IPS-NIHi7 (cell line): Measurements from ENCODE around the gene RNF26.

Experiments
- DNase-seq: peaks from one replicate; pipeline ENCODE4 v3.0.0; 2012; ENCODE audit warnings: mixed read lengths; ENCODE audit errors: extremely low spot score

RNF26 gene

DNA sequence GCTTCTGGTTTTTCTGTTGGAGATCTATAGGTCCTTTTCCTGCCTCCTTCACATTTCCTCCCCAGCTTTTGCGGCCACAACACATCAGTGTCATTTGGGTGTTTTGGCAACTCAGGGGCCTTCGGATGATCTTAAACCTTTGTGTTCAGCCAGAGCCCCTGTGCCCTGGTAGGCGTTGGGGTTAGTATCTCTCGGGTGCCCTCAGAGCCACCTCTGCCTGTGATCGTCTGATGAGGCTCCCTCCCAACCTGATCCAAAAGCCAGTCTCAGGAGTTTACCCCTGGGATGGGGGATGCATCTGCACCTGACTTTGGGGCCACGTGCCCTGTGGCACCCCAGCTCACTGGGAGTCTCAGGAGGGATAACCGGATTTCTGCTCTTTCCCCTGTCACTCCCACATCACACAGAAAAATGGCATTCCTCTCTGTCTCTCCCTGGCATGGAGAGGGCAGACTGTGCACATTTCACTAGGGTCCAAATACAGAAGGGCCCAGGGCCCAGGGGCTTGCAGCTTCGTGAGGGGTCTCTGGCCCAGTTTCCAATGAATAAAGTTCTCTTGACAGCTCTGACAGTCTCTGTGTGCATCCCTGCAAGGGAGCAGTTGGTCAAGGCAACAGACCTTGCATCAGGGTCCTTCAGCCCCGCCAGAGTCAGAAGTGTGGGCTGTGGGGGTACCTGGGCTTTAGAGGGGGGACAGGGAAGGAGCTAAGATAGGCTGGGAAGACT is 2.6 kb downstream of the RNF26 start:
- no peak for DNase-seq

DNA sequence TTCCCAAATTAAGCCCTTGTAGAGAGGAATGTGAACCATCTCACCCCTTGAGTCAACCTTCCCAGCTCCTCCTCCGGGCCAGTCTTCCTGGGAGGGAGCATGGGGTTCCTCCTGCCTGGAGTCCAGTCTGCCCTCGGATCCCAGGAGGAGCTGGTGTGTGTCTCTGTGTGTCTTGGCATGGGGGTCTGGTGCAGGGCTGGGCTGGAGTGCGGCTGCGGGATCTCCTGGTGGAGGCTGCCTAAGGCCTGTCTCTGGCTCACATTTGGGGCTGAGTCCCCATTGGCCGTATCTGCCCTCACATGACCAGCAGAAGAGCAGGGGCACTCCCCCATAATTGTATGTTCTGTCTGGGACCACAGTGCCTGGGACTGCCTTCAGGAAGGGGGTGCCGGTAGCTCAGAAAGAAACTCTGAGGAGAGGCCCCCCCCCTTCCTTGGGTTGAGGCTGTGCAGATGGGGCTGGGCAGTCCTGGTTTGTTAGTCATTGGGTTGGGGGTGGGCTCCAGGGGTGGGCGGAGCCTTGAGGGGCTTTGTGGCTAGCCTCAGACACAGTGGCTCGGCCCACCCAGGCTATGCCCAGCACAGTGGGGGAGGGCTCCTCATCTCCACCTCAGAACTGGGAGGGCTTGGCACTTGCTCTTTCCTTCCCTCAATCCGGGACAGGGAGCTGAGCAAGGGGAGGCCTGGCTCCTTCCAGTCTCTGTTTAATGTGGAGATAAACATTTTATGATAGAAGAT is 3.4 kb downstream of the RNF26 start:
- peak; percentile 75 for DNase-seq

GRCh38 chr11:119338318-119338890 is 4.1 kb downstream of the RNF26 start:
- peak; percentile 84 for DNase-seq

DNA sequence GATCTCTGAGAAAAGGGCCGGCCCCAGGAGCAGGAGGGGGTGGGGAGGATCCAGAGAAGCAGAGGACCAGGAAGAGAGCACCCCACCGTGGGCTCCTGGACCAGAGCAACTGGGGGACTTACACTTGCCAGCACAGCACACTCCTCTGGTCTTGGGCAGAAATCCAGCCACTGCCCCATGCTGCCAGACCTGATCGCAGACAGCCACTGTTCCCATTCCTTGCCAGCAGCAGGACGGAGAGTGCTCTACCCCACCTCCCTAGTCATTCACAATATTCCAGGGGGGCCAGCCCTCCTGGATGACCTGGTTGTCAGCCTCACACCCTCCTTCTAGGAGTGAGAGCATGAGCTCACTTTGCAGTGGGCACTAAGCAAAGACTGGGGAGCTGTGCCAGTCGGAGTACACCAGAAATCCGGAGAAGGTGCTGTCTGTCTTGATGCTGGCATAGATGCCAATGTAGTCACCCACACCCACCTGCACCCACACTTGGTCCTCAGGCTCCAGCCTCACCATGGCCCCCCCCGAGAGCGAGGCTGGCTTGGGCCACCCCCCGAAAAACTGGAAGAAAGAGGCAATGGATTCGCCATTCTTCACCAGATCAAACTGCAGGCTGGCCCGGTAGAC is 4.8 kb downstream of the RNF26 start:
- DNase-seq, result no peak

DNA sequence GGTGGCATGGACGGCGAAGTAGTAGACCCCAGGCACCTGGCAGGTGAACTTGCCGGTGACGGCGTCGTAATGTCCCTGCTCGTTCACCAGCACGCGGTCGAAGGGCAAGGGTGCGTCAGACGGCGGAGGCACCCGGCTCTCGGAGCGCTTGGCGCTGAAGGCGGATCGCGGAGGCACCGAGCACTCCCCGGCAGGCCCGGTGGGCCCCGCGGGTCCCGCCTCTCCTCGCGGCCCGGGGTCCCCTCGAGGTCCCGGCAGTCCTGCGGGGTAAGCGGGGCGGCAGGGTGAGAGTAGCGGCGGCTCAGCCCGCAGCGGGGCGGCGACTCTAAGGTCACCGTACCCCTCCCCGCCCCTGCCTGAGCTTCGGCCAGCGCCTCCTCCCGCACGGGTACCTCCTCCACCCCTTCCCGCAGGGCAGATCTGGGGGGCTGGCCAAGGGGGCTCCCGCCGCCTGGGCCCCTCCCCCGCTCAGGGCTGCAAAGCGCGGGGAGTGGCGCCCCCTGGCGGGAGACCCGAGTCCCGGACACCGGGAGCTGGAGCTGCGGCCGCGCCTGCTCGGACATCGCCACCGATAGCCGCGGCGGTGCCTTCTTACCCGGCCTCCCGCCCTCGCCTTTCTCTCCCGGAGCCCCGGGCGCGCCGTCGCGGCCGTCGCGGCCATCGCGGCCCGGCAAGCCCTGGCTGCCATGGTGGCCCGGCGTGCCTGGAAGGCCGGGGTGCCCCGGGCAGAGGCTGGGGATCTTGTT is 5.4 kb downstream of the RNF26 start:
- peak; percentile 84 for DNase-seq

DNA sequence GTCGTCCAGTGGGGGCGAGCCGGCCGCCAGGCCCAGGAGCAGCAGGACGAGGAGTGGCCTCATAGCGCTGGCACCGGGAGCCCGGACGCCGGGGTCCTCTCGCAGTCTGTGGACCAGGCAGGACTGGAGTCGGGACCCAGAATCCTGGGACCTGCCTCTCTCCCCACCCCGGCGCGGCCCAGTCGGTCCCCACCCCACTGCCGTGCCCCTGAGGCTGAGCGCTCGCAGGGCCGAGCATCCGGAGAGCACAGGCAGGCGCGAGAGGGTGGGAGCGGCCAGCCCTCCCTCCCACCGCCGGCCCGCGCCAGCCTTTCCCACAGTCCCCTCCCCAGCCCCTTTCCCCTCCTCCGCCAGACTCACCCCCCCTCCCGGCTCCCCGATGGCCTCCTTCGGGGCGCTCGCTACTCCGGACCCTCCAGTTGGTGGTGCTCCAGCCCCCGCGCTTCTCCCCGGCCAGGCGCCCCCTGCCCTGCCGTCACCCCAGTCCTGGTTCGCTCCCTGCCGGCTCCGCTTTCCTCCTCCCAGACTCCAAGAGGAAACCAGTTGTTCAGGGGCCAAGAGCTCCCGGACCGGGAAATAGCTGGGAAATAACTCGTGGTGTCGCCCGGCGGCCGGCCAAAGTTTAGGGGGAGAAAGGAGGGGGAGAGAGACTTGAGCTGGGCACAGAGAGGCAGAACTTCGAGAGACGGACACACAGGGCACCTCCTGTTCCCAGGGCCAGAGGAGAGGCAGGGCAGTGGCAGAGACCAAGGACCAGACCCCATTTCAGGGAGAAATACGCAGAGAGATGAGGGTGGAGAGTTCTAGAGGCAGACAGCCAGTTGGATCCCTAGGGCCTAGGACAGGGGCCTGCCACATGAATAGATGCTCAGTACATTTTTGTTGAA is 6.3 kb downstream of the RNF26 start, which contains the start of gene C1QTNF5:
C1QTNF5 (minus strand) TSS at position 549 of the 887 bp plus-strand sequence; CDS start at position 63, 486 bp downstream.
- peak; percentile 45 for DNase-seq

DNA sequence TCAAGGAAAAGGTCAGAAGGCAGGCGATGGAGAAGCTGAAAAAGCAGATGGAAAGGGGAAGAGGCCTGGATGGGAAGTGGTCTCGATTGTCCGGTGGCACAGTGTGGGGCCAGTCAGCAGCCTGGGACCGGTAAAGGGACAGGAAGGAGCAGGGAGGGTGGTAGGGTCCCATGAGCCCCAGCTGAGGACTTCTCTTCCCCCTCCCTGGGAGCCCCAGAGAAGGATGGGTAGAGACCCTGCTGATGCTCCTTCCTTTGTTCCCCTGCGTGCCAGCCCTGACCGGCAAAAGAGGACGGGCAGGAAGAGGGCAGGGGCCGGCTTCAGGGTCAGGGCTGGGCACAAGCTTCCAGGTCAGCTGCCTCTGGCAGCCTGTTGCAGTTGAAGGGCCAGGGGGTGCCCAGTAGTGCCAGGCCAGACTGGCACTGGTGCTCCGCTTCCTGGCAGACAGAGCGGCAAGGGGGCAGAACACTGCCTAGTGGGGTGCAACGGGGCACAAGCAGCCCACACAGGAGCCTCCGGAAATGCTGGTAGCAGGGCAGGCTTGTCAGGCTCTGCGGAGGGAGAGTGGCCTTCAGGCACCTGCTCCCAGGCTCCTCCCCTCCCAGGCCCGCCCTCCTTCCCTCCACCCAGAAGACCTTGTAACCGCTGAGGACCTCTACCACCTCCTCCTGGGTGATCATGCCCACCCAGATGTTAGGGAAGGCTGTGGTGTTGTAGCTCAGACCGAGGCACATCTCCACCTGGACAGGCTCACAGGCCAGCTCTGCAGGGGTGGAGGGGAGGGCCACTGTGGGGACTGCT is 7.1 kb downstream of the RNF26 start:
- peak; percentile 53 for DNase-seq

DNA sequence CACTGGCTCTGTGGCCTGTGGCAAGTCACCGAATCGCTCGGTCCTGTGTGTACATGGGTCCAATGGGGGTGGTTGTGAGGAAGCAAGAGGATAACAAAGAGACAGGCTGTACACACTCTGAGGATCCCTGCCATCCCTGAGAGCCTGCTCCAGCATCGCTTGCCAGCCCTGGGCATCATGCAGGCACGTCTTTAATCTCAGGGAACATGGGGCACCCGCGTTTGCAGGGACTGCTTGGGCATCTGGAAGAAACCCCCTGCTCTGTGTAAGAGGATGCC is 7.6 kb downstream of the RNF26 start:
- DNase-seq, result no peak

DNA sequence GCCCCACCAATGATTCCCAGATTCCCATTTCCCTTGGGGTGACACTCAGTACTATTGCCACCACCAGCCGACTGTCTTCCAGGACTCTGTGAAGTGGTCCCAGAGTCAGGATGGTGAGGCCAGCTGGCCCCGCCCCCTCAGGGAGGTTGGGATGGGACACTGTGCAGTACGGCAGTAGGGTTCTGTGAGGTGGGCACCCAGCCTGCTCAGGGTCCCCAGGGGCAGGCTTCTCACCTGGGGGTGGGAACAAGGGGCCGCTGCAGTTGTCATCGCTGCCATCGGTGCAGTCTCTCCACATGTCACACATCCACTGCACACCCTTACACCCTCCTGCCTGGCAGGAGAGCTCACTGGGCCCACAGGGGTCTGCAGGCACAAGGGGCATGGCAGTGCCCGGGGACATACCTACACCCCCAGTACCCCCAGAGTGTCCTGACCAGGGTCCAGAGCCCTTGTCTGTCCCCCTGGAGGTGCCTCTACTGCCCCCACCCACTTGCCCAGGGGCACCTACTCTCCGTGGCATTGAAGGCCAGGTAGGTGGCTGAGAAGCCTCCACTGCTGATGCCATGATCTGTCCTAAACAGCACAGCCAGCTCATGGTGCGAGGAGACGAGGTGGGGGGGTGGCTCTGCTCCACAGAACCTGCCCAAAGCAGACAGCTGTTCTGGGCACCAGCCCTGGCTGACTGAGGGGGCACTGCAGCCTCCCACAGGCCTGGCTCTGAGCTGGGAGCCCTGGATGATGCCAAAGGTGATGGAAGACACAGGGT is 8.2 kb downstream of the RNF26 start:
- no peak for DNase-seq

DNA sequence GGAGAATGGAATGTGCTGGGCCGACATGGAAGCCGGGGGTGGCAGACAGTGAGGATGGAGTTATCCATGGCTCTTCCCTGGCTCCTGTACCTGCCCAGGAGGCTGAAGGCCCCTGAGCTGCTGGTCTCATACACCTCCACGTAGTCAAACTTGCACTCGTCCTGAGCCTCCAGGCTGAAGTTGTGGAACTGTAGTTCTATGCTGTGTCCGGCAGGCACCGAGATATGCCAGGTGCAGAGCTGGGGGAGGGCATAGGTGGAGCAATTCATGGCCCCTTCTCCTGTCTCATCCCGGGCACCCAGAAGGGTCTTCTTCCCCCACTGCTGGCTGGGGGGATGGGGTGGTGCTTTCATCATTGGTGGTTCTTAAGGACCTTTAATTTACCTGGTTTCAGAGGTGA is 9.4 kb downstream of the RNF26 start:
- no peak for DNase-seq

GRCh38 chr11:119344291-119345010 is 10.1 kb downstream of the RNF26 start:
- no peak for DNase-seq

DNA sequence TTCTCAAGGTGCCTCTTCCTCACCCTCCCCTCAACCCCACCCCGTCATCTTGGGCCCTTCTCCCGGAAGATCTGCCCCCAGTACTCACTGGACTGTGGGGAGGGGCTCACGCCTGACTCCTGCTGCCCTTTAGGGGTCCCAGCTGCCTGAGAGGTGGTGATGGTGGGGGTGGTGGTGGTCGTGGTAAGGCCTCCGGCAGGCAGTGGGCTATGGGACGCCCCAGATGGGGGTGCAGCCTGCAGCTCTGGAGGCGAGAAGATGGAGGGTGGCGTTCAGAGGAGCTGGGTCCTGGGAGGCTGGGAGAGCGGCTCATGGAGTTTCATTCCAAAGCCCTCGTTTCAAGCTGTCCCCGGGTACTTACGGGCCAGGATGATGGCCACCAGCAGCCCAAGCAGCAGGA is 11.4 kb downstream of the RNF26 start:
- DNase-seq, result no peak

GRCh38 chr11:119346605-119347004 is 12.3 kb downstream of the RNF26 start, which contains the start of gene MFRP:
Gene MFRP (minus strand): TSS chr11:119346705. CDS start chr11:119346513, 192 bp downstream.
- no peak for DNase-seq

DNA sequence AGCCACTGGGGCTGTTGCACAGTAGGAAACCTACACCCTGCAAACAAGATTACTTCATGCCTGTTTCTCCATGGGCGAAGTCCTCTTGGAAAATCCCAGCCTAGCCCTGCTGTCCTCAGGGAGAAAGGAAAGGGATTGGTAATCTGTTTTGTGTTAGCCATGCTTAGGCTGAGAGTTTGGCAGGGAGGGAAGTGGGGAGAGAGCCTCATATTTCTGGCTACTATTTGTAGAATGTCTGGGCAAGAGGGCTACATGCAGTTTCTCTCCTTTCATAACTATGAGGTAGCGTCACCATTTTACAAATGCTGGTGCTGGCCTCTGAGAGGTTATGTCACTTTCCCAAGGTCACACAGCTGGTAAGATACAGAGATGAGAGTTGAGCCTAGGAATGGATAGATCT is 12.9 kb downstream of the RNF26 start:
- no peak for DNase-seq

DNA sequence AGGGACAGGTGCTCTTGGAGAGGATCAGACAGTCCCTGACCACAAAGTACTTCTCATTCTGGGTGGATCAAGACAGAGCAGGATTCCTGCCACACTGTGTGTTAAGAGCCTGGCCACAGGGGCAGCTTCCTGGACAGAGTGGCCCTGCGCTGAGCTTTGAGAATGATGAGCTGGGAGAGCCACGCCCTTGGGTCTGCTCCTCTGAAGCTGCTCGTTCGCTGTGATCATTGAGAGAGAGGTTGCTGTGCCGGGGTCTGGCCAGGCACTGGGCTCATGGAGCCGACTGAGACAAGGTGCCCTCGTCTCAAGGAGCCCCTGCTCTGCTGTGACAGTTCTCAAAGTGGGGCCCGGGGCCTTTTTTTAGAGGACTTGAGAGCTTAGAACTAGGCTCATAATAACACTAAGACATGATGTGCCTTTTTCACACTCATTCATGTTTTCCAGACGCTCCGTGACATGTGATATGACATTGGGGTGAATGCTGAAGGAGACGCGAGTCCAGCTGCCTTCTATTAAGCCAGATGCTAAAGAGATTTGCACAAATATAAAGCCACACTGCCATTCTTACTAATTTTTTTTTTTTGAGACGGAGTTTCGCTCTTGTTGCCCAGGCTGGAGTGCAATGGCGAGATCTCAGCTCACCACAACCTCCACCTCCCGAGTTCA is 13.7 kb downstream of the RNF26 start:
- DNase-seq, result no peak

GRCh38 chr11:119350302-119350701 is 16.0 kb downstream of the RNF26 start:
- no peak for DNase-seq

- no peak for DNase-seq
Observed at GRCh38 chr11:119351232-119351631, 16.9 kb downstream of the RNF26 start.

DNA sequence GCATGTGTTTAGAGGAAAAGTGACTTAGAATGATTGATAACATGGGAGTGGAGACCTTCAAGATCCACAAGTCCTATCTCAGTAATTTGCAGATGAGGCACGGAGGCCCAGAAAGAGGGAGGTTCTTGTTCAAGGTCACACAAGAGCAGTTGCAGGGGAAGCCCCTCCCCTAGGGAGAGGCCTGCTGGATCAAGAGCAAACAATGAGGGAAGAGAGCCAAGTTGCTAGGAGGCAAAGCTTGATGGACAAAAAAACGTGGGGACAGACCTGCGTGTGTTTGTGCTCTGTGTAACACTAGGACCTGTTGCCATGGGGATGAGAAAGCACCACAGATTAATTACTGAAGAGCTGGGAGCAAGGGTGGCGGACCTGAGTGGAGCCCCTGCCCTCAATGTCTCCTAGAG is 18.5 kb downstream of the RNF26 start:
- peak; percentile 23 for DNase-seq
